Adrenal gland (tissue), 12 donors: ENCODE data around the gene EXOC6B. TPM values are rescaled to one million over a fixed set of nuclear protein-coding genes. Genes with fewer than 3 reads are reported as not detected.

ENCODE experiments used
- DNase-seq, 7 donors: peaks; one replicate each; pipeline ENCODE4 v3.0.0-alpha.2; 2019 to 2020
- H3K27ac ChIP-seq, 5 donors: fragments of 200-600 bp; sonication (generic) in 4 of 5; 1 replicate in 3 of 5; 2 replicates in 2 of 5; pipeline versions ENCODE4 v1.5.1 to v1.8.0; 2016 to 2020; ENCODE audit warnings: mild to moderate bottlenecking in 1 of 5
- H3K27me3 ChIP-seq: fragments of 200-600 bp; 2 replicates; pipeline ENCODE4 v1.8.0; 2021
- H3K36me3 ChIP-seq, 2 donors: fragments of 200-600 bp; replicated peaks in 1 of 2; 1 replicate in 1 of 2; 2 replicates in 1 of 2; pipeline versions ENCODE4 v1.5.1 to v1.8.0; 2018 to 2022
- H3K4me1 ChIP-seq, 2 donors: fragments of 200-600 bp; replicated peaks in 1 of 2; 1 replicate in 1 of 2; 2 replicates in 1 of 2; pipeline versions ENCODE4 v1.5.1 to v1.8.0; 2018 to 2021
- H3K4me3 ChIP-seq, 4 donors: fragments of 200-600 bp; sonication (generic) in 3 of 4; one replicate each; pipeline ENCODE4 v1.5.1; 2016 to 2018
- H3K9me3 ChIP-seq, 3 donors: fragments of 200-600 bp; sonication (generic) in 1 of 3; replicated peaks in 1 of 3; 1 replicate in 2 of 3; 2 replicates in 1 of 3; pipeline versions ENCODE4 v1.5.1 to v1.8.0; 2016 to 2021
- CTCF ChIP-seq, 6 experiments: fragments of 450-650 bp in 4 of 6; fragments of 200-600 bp in 2 of 6; sonication (generic) in 1 of 6; IDR thresholded peaks; 1 replicate in 5 of 6; 2 replicates in 1 of 6; pipeline versions ENCODE4 v1.5.1 to v1.8.0; 2016 to 2021; ENCODE audit warnings: antibody characterized with exemption in 6 of 6, mild to moderate bottlenecking in 2 of 6, moderate library complexity in 1 of 6
- POLR2A ChIP-seq, 2 donors: fragments of 450-650 bp; IDR thresholded peaks; one replicate each; pipeline ENCODE4 v1.6.1; 2017; ENCODE audit warnings: antibody characterized with exemption in 2 of 2, mild to moderate bottlenecking in 2 of 2, moderate library complexity in 1 of 2
- WGBS, 4 donors: extraction: QIAGEN DNeasy Blood & Tissue Kit in 2 of 4; methylation state at CpG; one replicate each; pipeline versions ENCODE4 v1.1.5 to v1.1.7; 2013 to 2017; 5-methylcytosine and 5-hydroxymethylcytosine counted together
- intact Hi-C, 2 donors: fragments of 100-400 bp; cut with DNase I; formaldehyde crosslinking; loops; one replicate each; pipeline versions ENCODE4 v1.14.1 to v1.15.0; 2022 to 2023
- polyA plus RNA-seq, 3 donors: library from polyadenylated mRNA; stranded (reverse); fragments of 200-250 nt in 2 of 3; fragments of 350-450 nt in 1 of 3; fragmentation: Illumina TruSeq in 1 of 3; extraction: RNeasy Lipid Tissue Mini Kit (QIAGEN cat#74804) in 1 of 3; gene quantifications; one replicate each; pipeline ENCODE4 v1.2.3, GENCODE V29; 2013 to 2014
- total RNA-seq, 9 donors: library from RNA; depleted of rRNA in 4 of 9; stranded (reverse); fragments of >200 nt in 4 of 9; fragments of 120-200 nt in 1 of 9; fragmentation: NEBNext Ultra II Directional in 1 of 9; extraction: Animal tissue kit (Norgen Biotek cat#: 25700) in 1 of 9; gene quantifications; one replicate each; pipeline versions ENCODE4 v1.1.0 to v1.2.4, GENCODE V29; 2013 to 2023
- donor health status: healthy with polysubstance abuse.
- donor health status: Bipolar disorder and iron deficiency.
- donor health status: DM: yes; HTN: yes; CAD: no.
- donor health status: DM: no; HTN: no; CAD: no.
- donor health status: DM: no; HTN: no; CAD: no.
- donor health status: DM: yes; HTN: yes; CAD: no.

Gene EXOC6B
- total and polyA plus RNA-seq, 12 donors, result 6.0 to 92.6 (median 50.6) TPM

GRCh38 chr2:72338076-72338475 lies 487.8 kb downstream of the EXOC6B start:
- H3K4me3 ChIP-seq, result no peak overlapping the region
- no peak overlapping the region for H3K27ac ChIP-seq
- no peaks in the 10 kb centered on the region for H3K9me3 ChIP-seq
- 86 to 97% (median 96%) methylated on average over 1 of the region's 1 CpG for WGBS, 4 donors
- intact Hi-C loops, result no loop called here
- H3K27me3 ChIP-seq, result no peaks in the 10 kb centered on the region
- H3K4me1 ChIP-seq, result no peaks in the 10 kb centered on the region
- no peaks in the 10 kb centered on the region for H3K36me3 ChIP-seq
- TF ChIP-seq POLR2A (IDR thresholded peaks at IDR 0.05) (no peak), CTCF (IDR thresholded peaks at IDR 0.05) (no peak)
- no peak for DNase-seq

- no peak for DNase-seq
- Histone ChIP-seq H3K4me1 (no peaks in the 10 kb centered on the region), H3K27me3 (no peaks in the 10 kb centered on the region), H3K27ac (no peak overlapping the region), H3K36me3 (no peaks in the 10 kb centered on the region), H3K9me3 (no peaks in the 10 kb centered on the region), H3K4me3 (no peak overlapping the region)
- TF ChIP-seq POLR2A (IDR thresholded peaks at IDR 0.05), result no peak
- TF ChIP-seq CTCF (IDR thresholded peaks at IDR 0.05), result no peak
- intact Hi-C loops, result no loop called here
These were observed 493.1 kb downstream of the EXOC6B start for GRCh38 chr2:72332720-72333119.

GRCh38 chr2:72330652-72331051 lies 495.2 kb downstream of the EXOC6B start:
- H3K4me3 ChIP-seq, result no peak overlapping the region
- intact Hi-C loops, result no loop called here
- TF ChIP-seq CTCF (IDR thresholded peaks at IDR 0.05), result no peak
- 97 to 100% (median 99%) methylated on average over 1 of the region's 1 CpG for WGBS, 4 donors
- H3K27ac ChIP-seq, result no peak overlapping the region
- H3K36me3 ChIP-seq, result no peaks in the 10 kb centered on the region
- DNase-seq, result no peak
- H3K27me3 ChIP-seq, result no peaks in the 10 kb centered on the region
- peaks cover 0 to 5% of the 10 kb centered on the region in 2 donors for H3K4me1 ChIP-seq
- H3K9me3 ChIP-seq, result no peaks in the 10 kb centered on the region

GRCh38 chr2:72326759-72327158 lies 499.1 kb downstream of the EXOC6B start:
- Histone ChIP-seq H3K4me3 (no peak overlapping the region), H3K27ac (no peak overlapping the region), H3K4me1 (peaks cover 0 to 5% of the 10 kb centered on the region in 2 donors), H3K27me3 (no peaks in the 10 kb centered on the region), H3K9me3 (no peaks in the 10 kb centered on the region), H3K36me3 (no peaks in the 10 kb centered on the region)
- peak in 6 of 7 donors; percentile 12 to 50 (median 22) for DNase-seq
- intact Hi-C loops, result no loop called here
- 78 to 82% (median 81%) methylated on average over 3 of the region's 3 CpGs for WGBS, 4 donors
- TF ChIP-seq POLR2A (IDR thresholded peaks at IDR 0.05) (no peak), CTCF (IDR thresholded peaks at IDR 0.05) (no peak)
